ENCODE data around the gene CMKLR1.

Gene CMKLR1

DNA sequence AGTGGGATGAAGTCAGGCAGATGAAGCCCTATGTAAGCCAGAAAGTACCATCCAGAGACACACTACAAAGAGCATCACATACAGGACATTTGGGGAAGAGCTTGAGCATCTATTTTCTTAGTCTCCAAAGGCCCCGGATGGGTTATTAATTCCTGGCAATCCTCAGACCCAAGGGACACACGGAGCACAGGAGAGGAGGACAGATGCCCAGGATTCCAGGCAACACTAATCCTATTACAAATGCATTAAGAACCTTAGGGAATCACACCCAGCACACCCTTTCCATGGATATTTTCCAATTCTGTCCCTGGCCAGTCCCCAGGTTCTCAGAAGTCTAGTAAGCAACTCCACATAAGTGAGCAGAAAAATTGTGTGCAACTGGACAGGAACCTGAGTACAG lies 65.9 kb downstream of the CMKLR1 start:
- TF ChIP-seq CTCF (conservative IDR thresholded peaks at IDR 0.05; ENCODE audit: low read depth, low read length) = no peak
- DNase-seq (ENCODE audit: low read depth) = no peak
- no peak overlapping the region for H3K4me3 ChIP-seq (ENCODE audit: low read length)

DNA sequence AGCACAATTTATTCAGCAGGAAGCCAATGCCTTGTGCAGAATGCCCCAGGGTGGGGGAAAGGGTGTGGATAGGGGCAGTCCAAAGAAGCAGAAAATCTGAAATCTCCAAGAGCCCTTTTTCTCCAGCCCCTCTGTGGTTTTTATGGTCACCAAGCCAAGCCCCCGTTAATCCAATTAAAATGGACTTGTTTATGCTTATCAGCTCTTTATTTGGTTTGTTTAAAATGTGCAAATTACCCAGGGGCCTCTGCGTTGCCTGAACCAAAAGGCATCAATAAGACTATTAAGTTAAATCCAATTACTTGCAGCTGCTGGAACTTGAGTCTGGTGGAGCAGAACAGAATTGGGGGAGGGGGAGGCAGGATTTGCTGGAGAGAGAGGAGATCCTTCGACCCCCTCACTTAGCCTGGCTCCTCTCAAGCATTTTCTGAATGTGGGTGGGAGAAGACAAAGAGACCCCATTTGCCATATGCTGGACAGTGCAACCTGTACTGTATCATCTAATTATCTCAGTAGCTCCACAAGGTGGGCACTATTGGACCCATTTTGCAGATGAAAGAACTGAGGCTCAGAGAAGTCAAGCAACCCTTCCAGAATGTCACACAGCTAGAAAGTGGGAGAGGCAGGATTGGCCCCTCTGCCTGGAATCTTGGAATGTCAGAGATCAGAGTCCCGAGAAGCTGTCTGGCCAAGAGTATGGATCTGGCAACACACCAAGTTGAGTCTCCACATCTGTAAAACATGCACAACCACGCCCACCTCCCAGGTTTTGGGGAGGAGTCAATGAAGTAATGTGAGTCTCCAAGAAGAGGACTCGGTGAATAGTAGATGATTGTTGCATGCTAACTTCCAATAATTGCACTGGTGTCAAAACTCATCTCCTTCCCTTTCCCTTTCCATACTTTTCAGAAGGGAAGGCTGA lies 66.9 kb downstream of the CMKLR1 start:
- no peak for DNase-seq (ENCODE audit: low read depth)
- H3K4me3 ChIP-seq (ENCODE audit: low read length) = no peak overlapping the region
- TF ChIP-seq CTCF (conservative IDR thresholded peaks at IDR 0.05; ENCODE audit: low read depth, low read length) = no peak

DNA sequence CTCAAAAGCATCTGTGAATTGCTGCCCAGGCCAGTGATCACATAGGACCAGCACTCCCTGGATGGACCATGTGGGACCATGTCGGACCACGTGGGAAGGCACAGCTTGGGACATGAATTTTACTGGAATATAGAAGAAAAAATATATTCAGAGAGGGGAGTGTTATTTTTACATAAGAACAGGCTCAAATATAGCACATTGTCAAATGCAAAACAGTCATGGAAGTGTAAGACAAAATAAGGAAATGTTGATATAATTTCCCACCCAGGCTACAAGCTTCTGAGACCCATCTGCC lies 68.3 kb downstream of the CMKLR1 start:
- TF ChIP-seq CTCF (conservative IDR thresholded peaks at IDR 0.05; ENCODE audit: low read depth, low read length) = no peak
- no peak for DNase-seq (ENCODE audit: low read depth)
- H3K4me3 ChIP-seq (ENCODE audit: low read length) = no peak overlapping the region

DNA sequence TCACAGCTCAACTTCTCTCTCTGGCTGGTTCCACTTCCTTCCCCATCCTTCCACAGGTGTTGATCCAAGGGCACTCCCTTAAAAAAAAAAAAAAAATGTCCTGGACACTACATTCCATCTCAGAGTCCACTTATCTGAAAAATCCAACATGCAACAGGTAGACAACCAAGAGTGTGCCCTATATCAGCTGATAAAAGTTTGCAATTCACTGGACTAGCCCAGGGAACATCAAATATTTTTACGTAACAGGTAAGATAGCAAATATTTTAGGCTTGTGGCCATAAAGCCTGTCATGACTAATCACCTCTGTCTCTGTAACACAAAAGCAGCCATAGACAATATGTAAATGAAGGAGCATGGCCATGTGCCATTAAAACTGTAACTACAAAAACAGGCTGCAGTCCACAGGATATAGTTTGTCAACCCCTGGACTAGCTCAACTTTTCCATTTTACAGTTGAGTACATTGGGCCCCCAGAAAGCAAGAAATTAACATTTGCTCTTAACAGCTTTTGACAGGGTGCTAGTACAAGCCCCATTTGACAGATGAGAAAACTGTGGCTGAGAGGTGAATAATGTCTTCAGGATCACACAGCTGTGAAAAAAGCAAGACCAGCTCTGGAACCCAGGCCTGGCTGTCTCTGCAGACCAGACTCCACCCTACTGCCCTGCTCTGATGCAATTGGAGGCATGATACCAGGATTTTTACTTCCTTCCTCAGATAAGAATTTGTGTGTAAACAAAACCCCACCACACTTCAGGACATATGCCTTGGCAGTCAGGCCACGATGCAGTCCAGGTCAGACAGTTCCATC lies 68.9 kb downstream of the CMKLR1 start:
- H3K4me3 ChIP-seq (ENCODE audit: low read length) = no peak overlapping the region
- no peak for TF ChIP-seq CTCF (conservative IDR thresholded peaks at IDR 0.05; ENCODE audit: low read depth, low read length)
- no peak for DNase-seq (ENCODE audit: low read depth)

DNA sequence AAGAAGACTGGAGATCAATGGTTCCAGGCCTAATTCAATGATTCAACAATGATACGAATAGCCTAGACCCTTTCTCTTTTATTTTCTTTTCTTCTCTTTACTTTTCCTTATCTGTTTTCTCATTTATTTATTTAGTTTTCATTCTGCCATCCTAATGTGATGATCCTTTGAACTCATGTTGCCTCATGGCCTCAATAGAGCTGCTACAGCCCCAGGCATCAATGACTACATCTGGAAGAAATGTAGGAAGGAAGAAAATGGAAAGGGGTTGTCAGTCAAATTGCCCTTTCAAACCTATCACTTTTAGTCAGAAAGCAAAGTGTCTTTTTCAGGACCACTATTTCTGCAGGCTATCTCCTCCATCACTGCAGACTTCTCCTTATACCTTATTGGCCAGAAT lies 69.9 kb downstream of the CMKLR1 start:
- TF ChIP-seq CTCF (conservative IDR thresholded peaks at IDR 0.05; ENCODE audit: low read depth, low read length) = no peak
- no peak for DNase-seq (ENCODE audit: low read depth)
- H3K4me3 ChIP-seq (ENCODE audit: low read length) = no peak overlapping the region

GRCh38 chr12:108268397-108268796 lies 70.7 kb downstream of the CMKLR1 start:
- no peak for TF ChIP-seq CTCF (conservative IDR thresholded peaks at IDR 0.05; ENCODE audit: low read depth, low read length)
- H3K4me3 ChIP-seq (ENCODE audit: low read length) = no peak overlapping the region
- DNase-seq (ENCODE audit: low read depth) = no peak
